Measurements from ENCODE around the gene TCERG1L. TPM values are rescaled to one million over a fixed set of nuclear protein-coding genes. Genes with fewer than 3 reads are reported as not detected.

The TCERG1L gene
- polyA plus RNA-seq, 3 donors, result not detected

GRCh38 chr10:131344747-131345146 lies 33.2 kb upstream of the TCERG1L start:
- intact Hi-C loops (cut with micrococcal nuclease), result no loop called here
- H3K27ac ChIP-seq (ENCODE audit: low read depth in 1 of 2, low read length in 2 of 2), result no peak overlapping the region
- peaks cover 7 to 21% of the 10 kb centered on the region in 2 donors for H3K9me3 ChIP-seq (replicated peaks in 1 of 2; ENCODE audit: control insufficient read depth in 1 of 2, insufficient read depth in 1 of 2, low read length in 2 of 2)
- no peaks in the 10 kb centered on the region for H3K27me3 ChIP-seq (ENCODE audit: control insufficient read depth in 2 of 2, insufficient read depth in 2 of 2, low read length in 2 of 2)
- H3K4me1 ChIP-seq (ENCODE audit: control insufficient read depth in 1 of 2, insufficient read depth in 2 of 2, low read length in 2 of 2), result no peaks in the 10 kb centered on the region
- Mint-ChIP-seq H3K4me3 (no peak overlapping the region), H3K27me3 (ENCODE audit: low read depth in 3 of 3) (peaks cover 0 to 1% (median 0%) of the 10 kb centered on the region in 3 donors), H3K9me3 (peaks cover 0 to 11% (median 5%) of the 10 kb centered on the region in 7 donors), H3K36me3 (no peaks in the 10 kb centered on the region), H3K27ac (no peak overlapping the region), H3K4me1 (no peaks in the 10 kb centered on the region)
- no peaks in the 10 kb centered on the region for H4K20me1 ChIP-seq (ENCODE audit: insufficient read depth, low read length)
- no peaks in the 10 kb centered on the region for H3K79me2 ChIP-seq (ENCODE audit: insufficient read depth, low read length)
- no peak overlapping the region for H3K9ac ChIP-seq (ENCODE audit: insufficient read depth, low read length, poor library complexity, severe bottlenecking)
- no peak overlapping the region for H3K4me3 ChIP-seq (replicated peaks in 1 of 3; ENCODE audit: low read depth in 2 of 3, low read length in 3 of 3)
- 87% methylated on average over 5 of the region's 7 CpGs for WGBS (ENCODE audit: insufficient coverage)
- no peak for DNase-seq
- no peak for TF ChIP-seq CTCF (IDR thresholded peaks at IDR 0.05)
- H3K4me2 ChIP-seq (replicated peaks; ENCODE audit: extremely low read depth, low read length, poor library complexity, severe bottlenecking), result no peak overlapping the region
- H3K36me3 ChIP-seq (replicated peaks in 1 of 2; ENCODE audit: control insufficient read depth in 1 of 2, insufficient read depth in 2 of 2, low read length in 2 of 2), result no peaks in the 10 kb centered on the region
- no peak overlapping the region for H2AFZ ChIP-seq (ENCODE audit: insufficient read depth, low read depth, low read length, poor library complexity, severe bottlenecking)

GRCh38 chr10:131337741-131338140 lies 26.2 kb upstream of the TCERG1L start:
- TF ChIP-seq CTCF (IDR thresholded peaks at IDR 0.05), result no peak
- Histone ChIP-seq H3K79me2 (ENCODE audit: insufficient read depth, low read length) (no peaks in the 10 kb centered on the region), H4K20me1 (ENCODE audit: insufficient read depth, low read length) (no peaks in the 10 kb centered on the region), H3K9me3 (replicated peaks in 1 of 2; ENCODE audit: control insufficient read depth in 1 of 2, insufficient read depth in 1 of 2, low read length in 2 of 2) (peaks cover 0 to 11% of the 10 kb centered on the region in 2 donors), H3K9ac (ENCODE audit: insufficient read depth, low read length, poor library complexity, severe bottlenecking) (no peak overlapping the region), H3K36me3 (replicated peaks in 1 of 2; ENCODE audit: control insufficient read depth in 1 of 2, insufficient read depth in 2 of 2, low read length in 2 of 2) (no peaks in the 10 kb centered on the region), H3K4me1 (ENCODE audit: control insufficient read depth in 1 of 2, insufficient read depth in 2 of 2, low read length in 2 of 2) (no peaks in the 10 kb centered on the region), H3K4me2 (replicated peaks; ENCODE audit: extremely low read depth, low read length, poor library complexity, severe bottlenecking) (no peak overlapping the region), H3K27ac (ENCODE audit: low read depth in 1 of 2, low read length in 2 of 2) (no peak overlapping the region), H2AFZ (ENCODE audit: insufficient read depth, low read depth, low read length, poor library complexity, severe bottlenecking) (no peak overlapping the region), H3K27me3 (ENCODE audit: control insufficient read depth in 2 of 2, insufficient read depth in 2 of 2, low read length in 2 of 2) (no peaks in the 10 kb centered on the region), H3K4me3 (replicated peaks in 1 of 3; ENCODE audit: low read depth in 2 of 3, low read length in 3 of 3) (no peak overlapping the region)
- Mint-ChIP-seq H3K27ac (no peak overlapping the region), H3K36me3 (no peaks in the 10 kb centered on the region), H3K9me3 (peaks cover 1 to 10% (median 5%) of the 10 kb centered on the region in 7 donors), H3K27me3 (ENCODE audit: low read depth in 3 of 3) (peaks cover 0 to 2% (median 0%) of the 10 kb centered on the region in 3 donors), H3K4me3 (no peak overlapping the region), H3K4me1 (no peaks in the 10 kb centered on the region)
- no peak for DNase-seq
- intact Hi-C loops (cut with micrococcal nuclease), result no loop called here
- 83% methylated on average over 2 of the region's 5 CpGs for WGBS (ENCODE audit: insufficient coverage)
